ENCODE measurements around the gene FN3KRP.
A peak's percentile ranks its signal among the peaks of the same experiment; 100 is the strongest.

Gene FN3KRP, protein sequence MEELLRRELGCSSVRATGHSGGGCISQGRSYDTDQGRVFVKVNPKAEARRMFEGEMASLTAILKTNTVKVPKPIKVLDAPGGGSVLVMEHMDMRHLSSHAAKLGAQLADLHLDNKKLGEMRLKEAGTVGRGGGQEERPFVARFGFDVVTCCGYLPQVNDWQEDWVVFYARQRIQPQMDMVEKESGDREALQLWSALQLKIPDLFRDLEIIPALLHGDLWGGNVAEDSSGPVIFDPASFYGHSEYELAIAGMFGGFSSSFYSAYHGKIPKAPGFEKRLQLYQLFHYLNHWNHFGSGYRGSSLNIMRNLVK

DNA sequence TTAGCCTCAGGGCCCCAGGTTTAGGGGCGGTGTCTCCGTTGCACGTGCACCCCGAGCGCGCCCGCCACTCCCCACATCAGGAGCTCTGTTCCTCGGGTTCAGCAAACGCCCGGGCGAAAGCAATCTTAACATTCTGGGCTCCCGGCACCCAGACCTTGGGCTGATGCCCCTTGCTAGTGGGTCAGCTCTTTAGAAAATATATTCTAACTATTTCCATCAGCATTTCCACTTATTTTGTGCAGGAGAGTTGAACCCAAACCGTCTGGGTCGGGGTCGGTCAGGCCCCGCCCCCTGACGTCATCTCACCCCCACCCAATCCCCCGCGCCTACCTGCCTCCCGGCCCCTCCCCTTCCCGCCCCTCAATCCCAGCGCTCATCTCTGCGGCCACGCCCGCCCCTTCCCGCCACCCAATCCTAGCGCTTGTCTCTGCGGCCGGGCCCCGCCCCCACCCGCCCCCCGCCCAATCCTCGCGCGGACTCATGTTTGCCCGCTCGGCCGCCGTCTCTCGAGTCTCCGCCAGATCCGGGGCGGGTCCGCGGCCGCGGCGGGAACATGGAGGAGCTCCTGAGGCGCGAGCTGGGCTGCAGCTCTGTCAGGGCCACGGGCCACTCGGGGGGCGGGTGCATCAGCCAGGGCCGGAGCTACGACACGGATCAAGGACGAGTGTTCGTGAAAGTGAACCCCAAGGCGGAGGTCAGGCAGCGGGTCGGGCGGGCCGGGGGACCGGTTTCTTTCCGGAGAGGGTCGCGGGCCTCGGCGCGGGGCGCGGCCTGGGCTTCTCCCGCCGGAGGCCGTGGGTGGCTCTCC, at the start of gene FN3KRP:
Gene FN3KRP (plus strand): TSS at position 504 of the 808 bp plus-strand sequence. CDS start 50 bp downstream, at position 554.
- Histone ChIP-seq H3K79me2 (ENCODE audit: low read length) (peaks cover 23% of the 10 kb centered on the region), H3K27ac (ENCODE audit: low read length) (peak within 1 kb of the TSS; percentile 26), H2AFZ (ENCODE audit: low read depth, low read length) (peak within 1 kb of the TSS; percentile 93), H3K36me3 (replicated peaks; ENCODE audit: low read depth, low read length) (peaks cover 15% of the 10 kb centered on the region), H3K27me3 (ENCODE audit: low read depth, low read length) (no peaks in the 10 kb centered on the region), H3K9ac (ENCODE audit: low read length) (peak within 1 kb of the TSS; percentile 80), H3K4me1 (ENCODE audit: low read length) (peaks cover 14% of the 10 kb centered on the region), H3K4me2 (ENCODE audit: low read length) (peak within 1 kb of the TSS; percentile 93), H3K4me3 (ENCODE audit: low read length) (peak within 1 kb of the TSS; percentile 93), H3K9me3 (ENCODE audit: insufficient read depth, low read length) (no peaks in the 10 kb centered on the region), H4K20me1 (ENCODE audit: insufficient read depth, low read length) (peaks cover 6% of the 10 kb centered on the region; the same call in 1 of the 2 replicates)
- TF ChIP-seq, protein P1, sequence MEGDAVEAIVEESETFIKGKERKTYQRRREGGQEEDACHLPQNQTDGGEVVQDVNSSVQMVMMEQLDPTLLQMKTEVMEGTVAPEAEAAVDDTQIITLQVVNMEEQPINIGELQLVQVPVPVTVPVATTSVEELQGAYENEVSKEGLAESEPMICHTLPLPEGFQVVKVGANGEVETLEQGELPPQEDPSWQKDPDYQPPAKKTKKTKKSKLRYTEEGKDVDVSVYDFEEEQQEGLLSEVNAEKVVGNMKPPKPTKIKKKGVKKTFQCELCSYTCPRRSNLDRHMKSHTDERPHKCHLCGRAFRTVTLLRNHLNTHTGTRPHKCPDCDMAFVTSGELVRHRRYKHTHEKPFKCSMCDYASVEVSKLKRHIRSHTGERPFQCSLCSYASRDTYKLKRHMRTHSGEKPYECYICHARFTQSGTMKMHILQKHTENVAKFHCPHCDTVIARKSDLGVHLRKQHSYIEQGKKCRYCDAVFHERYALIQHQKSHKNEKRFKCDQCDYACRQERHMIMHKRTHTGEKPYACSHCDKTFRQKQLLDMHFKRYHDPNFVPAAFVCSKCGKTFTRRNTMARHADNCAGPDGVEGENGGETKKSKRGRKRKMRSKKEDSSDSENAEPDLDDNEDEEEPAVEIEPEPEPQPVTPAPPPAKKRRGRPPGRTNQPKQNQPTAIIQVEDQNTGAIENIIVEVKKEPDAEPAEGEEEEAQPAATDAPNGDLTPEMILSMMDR (IDR thresholded peaks at IDR 0.05; ENCODE audit: low read depth, low read length) = no peak
- TF ChIP-seq EZH2phosphoT487 (IDR thresholded peaks at IDR 0.05; ENCODE audit: low read depth) = no peak

DNA sequence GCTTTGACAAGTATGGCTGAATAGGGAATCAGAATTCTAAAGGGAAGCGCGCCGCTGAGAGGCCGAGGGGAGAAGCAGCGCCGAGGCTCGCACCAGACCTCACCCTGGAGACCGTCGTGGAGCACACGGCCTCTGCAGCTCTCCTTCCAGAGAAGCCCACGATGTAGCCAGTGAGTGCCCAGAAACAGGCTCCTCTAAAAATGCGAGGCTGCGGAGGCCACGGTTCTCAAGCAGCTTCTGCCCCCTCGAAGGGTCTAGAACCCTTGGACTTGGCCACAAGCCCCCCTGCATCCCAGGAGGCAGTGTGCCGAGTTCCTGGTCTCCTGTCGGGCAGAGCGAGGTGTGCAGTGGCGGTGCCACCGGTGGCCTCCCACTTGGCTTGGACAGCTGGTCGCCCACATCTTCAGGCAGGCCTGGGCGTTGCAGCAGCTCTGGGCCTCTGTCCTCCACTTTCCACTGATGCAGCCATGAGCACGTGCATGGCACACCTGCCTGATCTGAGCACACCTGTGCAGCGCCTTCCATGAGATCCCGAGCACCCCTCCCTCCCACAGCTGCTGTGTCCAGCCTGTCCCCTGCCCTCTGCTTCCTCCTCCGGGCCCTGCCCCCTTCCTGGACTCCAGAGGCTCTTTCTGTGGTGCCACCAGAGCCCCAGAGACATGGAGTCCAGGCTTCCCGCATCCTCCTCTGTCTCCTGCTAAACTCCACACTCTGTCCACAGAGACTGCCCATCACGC, 49.4 kb upstream of the FN3KRP start:
- H3K4me2 ChIP-seq (ENCODE audit: low read length) = no peak overlapping the region
- no peaks in the 10 kb centered on the region for H3K36me3 ChIP-seq (replicated peaks; ENCODE audit: low read depth, low read length)
- no peak overlapping the region for H3K9ac ChIP-seq (ENCODE audit: low read length)
- TF ChIP-seq, protein P1 (IDR thresholded peaks at IDR 0.05; ENCODE audit: low read depth, low read length) = no peak
- no peak for TF ChIP-seq EZH2phosphoT487 (IDR thresholded peaks at IDR 0.05; ENCODE audit: low read depth)
- no peak overlapping the region for H3K4me3 ChIP-seq (ENCODE audit: low read length)
- H2AFZ ChIP-seq (ENCODE audit: low read depth, low read length) = no peak overlapping the region
- H3K4me1 ChIP-seq (ENCODE audit: low read length) = peaks cover 5% of the 10 kb centered on the region
- no peaks in the 10 kb centered on the region for H3K9me3 ChIP-seq (ENCODE audit: insufficient read depth, low read length)
- no peaks in the 10 kb centered on the region for H4K20me1 ChIP-seq (ENCODE audit: insufficient read depth, low read length)
- no peaks in the 10 kb centered on the region for H3K79me2 ChIP-seq (ENCODE audit: low read length)
- H3K27me3 ChIP-seq (ENCODE audit: low read depth, low read length) = no peaks in the 10 kb centered on the region
- no peak overlapping the region for H3K27ac ChIP-seq (ENCODE audit: low read length)

DNA sequence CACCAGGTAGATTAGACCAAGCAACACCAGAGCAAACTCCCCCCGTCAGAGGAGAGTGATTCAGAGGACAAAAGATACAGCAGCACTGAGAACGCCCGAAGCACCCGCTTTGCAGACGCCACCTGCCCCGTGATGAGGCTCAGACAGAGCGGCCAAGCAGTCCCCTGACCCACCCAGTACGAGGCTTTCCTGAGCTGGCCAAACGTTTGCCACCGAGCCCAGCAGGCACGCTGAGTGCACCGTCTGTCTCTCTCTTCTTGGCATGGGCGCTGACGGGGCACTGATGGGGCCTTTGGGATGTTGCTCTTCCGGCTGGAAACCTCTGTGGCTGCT, 48.9 kb upstream of the FN3KRP start:
- Histone ChIP-seq H3K4me1 (ENCODE audit: low read length) (peaks cover 5% of the 10 kb centered on the region), H2AFZ (ENCODE audit: low read depth, low read length) (no peak overlapping the region), H4K20me1 (ENCODE audit: insufficient read depth, low read length) (no peaks in the 10 kb centered on the region), H3K4me3 (ENCODE audit: low read length) (no peak overlapping the region), H3K79me2 (ENCODE audit: low read length) (no peaks in the 10 kb centered on the region), H3K4me2 (ENCODE audit: low read length) (no peak overlapping the region), H3K9ac (ENCODE audit: low read length) (no peak overlapping the region), H3K9me3 (ENCODE audit: insufficient read depth, low read length) (no peaks in the 10 kb centered on the region), H3K27me3 (ENCODE audit: low read depth, low read length) (no peaks in the 10 kb centered on the region), H3K27ac (ENCODE audit: low read length) (no peak overlapping the region), H3K36me3 (replicated peaks; ENCODE audit: low read depth, low read length) (no peaks in the 10 kb centered on the region)
- TF ChIP-seq, protein P1 (IDR thresholded peaks at IDR 0.05; ENCODE audit: low read depth, low read length) = no peak
- TF ChIP-seq EZH2phosphoT487 (IDR thresholded peaks at IDR 0.05; ENCODE audit: low read depth) = no peak

Measured in OCI-LY3 (cell line).